Neural progenitor cell (in vitro differentiated cells): ENCODE measurements around the gene TBC1D24.

ENCODE experiments used
- EZH2phosphoT487 ChIP-seq: fragments of 200-600 bp; sonication (generic); IDR thresholded peaks from 2 replicates; pipeline ENCODE4 v1.6.1; 2017; ENCODE audit warnings: antibody characterized with exemption
- TF ChIP-seq, protein P1 (sequence below): fragments of 200-600 bp; sonication (generic); IDR thresholded peaks from 2 replicates; pipeline ENCODE4 v1.5.1; 2017; ENCODE audit warnings: antibody characterized with exemption, mild to moderate bottlenecking

DNA sequence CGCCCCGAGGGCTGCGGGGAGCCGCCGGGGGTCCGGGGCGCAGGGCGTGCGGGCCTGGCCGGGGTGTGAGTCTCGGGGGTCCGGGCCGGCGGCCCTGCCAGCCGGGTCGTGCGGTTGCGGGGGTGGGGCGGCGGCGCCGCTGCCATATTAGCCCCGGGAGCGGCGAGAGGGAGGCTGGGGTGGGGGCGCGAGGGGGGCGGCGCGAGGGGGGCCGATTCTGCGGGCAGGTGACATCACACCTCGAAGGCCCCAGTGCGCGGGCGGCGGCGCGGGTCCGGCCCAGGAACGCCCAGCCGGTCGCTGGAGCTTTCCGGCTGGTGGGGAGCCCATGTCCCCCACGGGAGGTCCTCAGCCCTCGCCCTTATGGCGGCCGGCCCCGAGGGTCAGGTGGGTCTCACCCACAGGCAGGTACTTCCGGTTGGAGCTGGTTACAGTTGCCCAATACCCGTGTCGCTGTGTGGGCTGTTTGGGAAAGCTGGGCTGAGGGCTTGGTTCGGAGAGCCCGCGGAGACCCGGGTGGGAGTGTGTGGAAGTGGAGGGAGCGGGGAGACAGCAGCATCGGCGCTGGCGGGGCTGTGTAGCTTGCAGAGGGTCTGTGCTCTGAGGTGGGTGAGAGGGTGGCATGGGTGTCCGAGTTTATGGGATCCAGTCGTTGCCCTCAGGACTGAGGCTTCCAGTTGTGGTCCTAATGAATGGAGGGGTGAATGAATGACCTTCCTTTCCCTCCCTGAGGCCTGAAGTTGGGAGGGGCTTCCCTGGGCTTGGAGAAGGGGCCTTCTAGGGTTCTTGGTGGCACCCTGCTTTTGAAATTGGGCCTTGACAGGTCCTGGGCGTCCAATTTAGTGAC, 39.6 kb downstream of the TBC1D24 start:
- TF ChIP-seq, protein P1, sequence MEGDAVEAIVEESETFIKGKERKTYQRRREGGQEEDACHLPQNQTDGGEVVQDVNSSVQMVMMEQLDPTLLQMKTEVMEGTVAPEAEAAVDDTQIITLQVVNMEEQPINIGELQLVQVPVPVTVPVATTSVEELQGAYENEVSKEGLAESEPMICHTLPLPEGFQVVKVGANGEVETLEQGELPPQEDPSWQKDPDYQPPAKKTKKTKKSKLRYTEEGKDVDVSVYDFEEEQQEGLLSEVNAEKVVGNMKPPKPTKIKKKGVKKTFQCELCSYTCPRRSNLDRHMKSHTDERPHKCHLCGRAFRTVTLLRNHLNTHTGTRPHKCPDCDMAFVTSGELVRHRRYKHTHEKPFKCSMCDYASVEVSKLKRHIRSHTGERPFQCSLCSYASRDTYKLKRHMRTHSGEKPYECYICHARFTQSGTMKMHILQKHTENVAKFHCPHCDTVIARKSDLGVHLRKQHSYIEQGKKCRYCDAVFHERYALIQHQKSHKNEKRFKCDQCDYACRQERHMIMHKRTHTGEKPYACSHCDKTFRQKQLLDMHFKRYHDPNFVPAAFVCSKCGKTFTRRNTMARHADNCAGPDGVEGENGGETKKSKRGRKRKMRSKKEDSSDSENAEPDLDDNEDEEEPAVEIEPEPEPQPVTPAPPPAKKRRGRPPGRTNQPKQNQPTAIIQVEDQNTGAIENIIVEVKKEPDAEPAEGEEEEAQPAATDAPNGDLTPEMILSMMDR, result no peak
- TF ChIP-seq EZH2phosphoT487, result no peak
